IMR-90 (cell line): ENCODE measurements around the gene ZNF878. TPM values are rescaled to one million over a fixed set of nuclear protein-coding genes. Genes with fewer than 3 reads are reported as not detected.

Source experiments
- ATAC-seq: fragments of 200-7000 bp; cut with Tn5 transposase; 2 replicates; pipeline ENCODE4 v1.9.1; 2020; ENCODE audit warnings: low read depth, mild to moderate bottlenecking, moderate library complexity
- BruUV-seq: library from RNA; stranded (reverse); fragments of 400-500 nt; replicated peaks from 2 replicates; lab custom pipeline; 2021; lab: Mats Ljungman, UMichigan
- CTCF ChIA-PET: fragments of 300-600 bp; formaldehyde crosslinking; extraction: SDS; loops from one replicate; lab custom pipeline; 2021; ENCODE audit warnings: antibody characterized with exemption; lab: Yijun Ruan, JAX
- POLR2A ChIA-PET: fragments of 300-600 bp; sonication (Branson Sonifier 250); formaldehyde crosslinking; loops from one replicate; lab custom pipeline; 2022; ENCODE audit warnings: antibody characterized with exemption; ENCODE audit not compliant: unreplicated experiment; lab: Charles Lee
- DNase-seq: peaks from one replicate; pipeline ENCODE4 v3.0.0; 2013
- H2AFZ ChIP-seq: replicated peaks from 2 replicates; pipeline ENCODE3; 2013; ENCODE audit warnings: low read length, mild to moderate bottlenecking; ENCODE audit not compliant: poor library complexity
- H2AK5ac ChIP-seq: 2 replicates; pipeline ENCODE4 v1.6.1; 2013; ENCODE audit warnings: low read depth, low read length, inconsistent platforms
- H2AK9ac ChIP-seq: replicated peaks from 2 replicates; pipeline ENCODE3; 2013; ENCODE audit warnings: mild to moderate bottlenecking, low read depth, low read length, moderate library complexity; ENCODE audit not compliant: poor library complexity
- H2BK120ac ChIP-seq: 2 replicates; pipeline ENCODE4 v1.6.1; 2013; ENCODE audit warnings: low read depth, low read length, inconsistent platforms
- H2BK15ac ChIP-seq: 3 replicates; pipeline ENCODE4 v1.6.1; 2013; ENCODE audit warnings: low read depth, low read length, inconsistent platforms
- H2BK20ac ChIP-seq: 2 replicates; pipeline ENCODE4 v1.6.1; 2013; ENCODE audit warnings: low read depth, mild to moderate bottlenecking, inconsistent platforms, low read length, moderate library complexity
- H2BK5ac ChIP-seq: 2 replicates; pipeline ENCODE4 v1.6.1; 2013; ENCODE audit warnings: mild to moderate bottlenecking, low read depth, low read length, inconsistent platforms; ENCODE audit not compliant: poor library complexity, severe bottlenecking
- H3K14ac ChIP-seq: replicated peaks from 2 replicates; pipeline ENCODE4 v1.6.1; 2013; ENCODE audit warnings: low read depth, low read length, inconsistent platforms
- H3K18ac ChIP-seq: 2 replicates; pipeline ENCODE4 v1.6.1; 2013; ENCODE audit warnings: low read depth, low read length, control low read depth
- H3K23ac ChIP-seq: 2 replicates; pipeline ENCODE4 v1.6.1; 2013; ENCODE audit warnings: low read depth, low read length, inconsistent platforms
- H3K27ac ChIP-seq: 2 replicates; pipeline ENCODE4 v1.5.1; 2013; ENCODE audit warnings: mild to moderate bottlenecking, control low read depth, low read length; ENCODE audit not compliant: insufficient read depth
- H3K27me3 ChIP-seq: 2 replicates; pipeline ENCODE4 v1.6.1; 2013; ENCODE audit warnings: low read length; ENCODE audit not compliant: control insufficient read depth, insufficient read depth
- H3K36me3 ChIP-seq: 2 replicates; pipeline ENCODE4 v1.6.1; 2013; ENCODE audit warnings: low read length, mixed read lengths; ENCODE audit not compliant: control insufficient read depth, insufficient read depth
- H3K4ac ChIP-seq: 2 replicates; pipeline ENCODE4 v1.6.1; 2013; ENCODE audit warnings: low read depth, low read length, inconsistent platforms
- H3K4me1 ChIP-seq: 2 replicates; pipeline ENCODE4 v1.6.1; 2013; ENCODE audit warnings: low read length, mixed read lengths; ENCODE audit not compliant: control insufficient read depth, insufficient read depth
- H3K4me2 ChIP-seq: 2 replicates; pipeline ENCODE4 v1.6.1; 2013; ENCODE audit warnings: low read depth, mild to moderate bottlenecking, control low read depth, low read length, moderate library complexity
- H3K4me3 ChIP-seq: 2 replicates; pipeline ENCODE4 v1.5.1; 2013; ENCODE audit warnings: low read depth, mild to moderate bottlenecking, control low read depth, low read length, moderate library complexity; ENCODE audit not compliant: insufficient read depth
- H3K56ac ChIP-seq: 2 replicates; pipeline ENCODE4 v1.6.1; 2013; ENCODE audit warnings: low read length, inconsistent platforms; ENCODE audit not compliant: insufficient read depth; ENCODE audit errors: extremely low read depth
- H3K79me1 ChIP-seq, 2 experiments: 2 replicates each; pipeline ENCODE4 v1.6.1; 2013; ENCODE audit warnings: low read length in 2 of 2, inconsistent platforms in 1 of 2, low read depth in 1 of 2
- H3K9ac ChIP-seq: 2 replicates; pipeline ENCODE4 v1.6.1; 2013; ENCODE audit warnings: low read depth, low read length, control low read depth
- H3K9me1 ChIP-seq: 2 replicates; pipeline ENCODE4 v1.6.1; 2013; ENCODE audit warnings: low read length, inconsistent platforms; ENCODE audit not compliant: insufficient read depth
- H3K9me3 ChIP-seq: 2 replicates; pipeline ENCODE4 v1.6.1; 2013; ENCODE audit warnings: low read length; ENCODE audit not compliant: control insufficient read depth, insufficient read depth
- H4K20me1 ChIP-seq: 2 replicates; pipeline ENCODE4 v1.6.1; 2013; ENCODE audit warnings: low read length, inconsistent platforms; ENCODE audit not compliant: insufficient read depth
- H4K5ac ChIP-seq: 2 replicates; pipeline ENCODE4 v1.6.1; 2013; ENCODE audit warnings: mild to moderate bottlenecking, low read depth, low read length, control low read depth
- H4K8ac ChIP-seq, 2 experiments: 2 replicates each; pipeline ENCODE4 v1.6.1; 2013; ENCODE audit warnings: low read depth in 2 of 2, low read length in 2 of 2, control low read depth in 1 of 2, inconsistent platforms in 1 of 2
- H4K91ac ChIP-seq: 2 replicates; pipeline ENCODE4 v1.6.1; 2013; ENCODE audit warnings: low read depth, low read length, inconsistent platforms; ENCODE audit not compliant: insufficient read depth
- CEBPB ChIP-seq: IDR thresholded peaks from 2 replicates; pipeline ENCODE4 v1.6.1; 2012; ENCODE audit warnings: low read depth, low read length, improper control_type of control experiment
- NFE2L2 ChIP-seq: fragments of 150-350 bp; IDR thresholded peaks from 2 replicates; pipeline ENCODE4 v1.6.1; 2016; ENCODE audit warnings: low read depth, mild to moderate bottlenecking, low read length
- WGBS, 2 experiments: methylation state at CpG; one replicate each; pipeline versions ENCODE4 v1.1.5 to v1.1.7; 2013; ENCODE audit warnings: missing lambda C conversion rate in 2 of 2; ENCODE audit not compliant: insufficient read length in 1 of 2; ENCODE audit errors: extremely low coverage in 2 of 2; 5-methylcytosine and 5-hydroxymethylcytosine counted together
- dilution Hi-C: fragments of 300-500 bp; cut with HindIII; formaldehyde crosslinking; loops from one replicate; pipeline ENCODE4 v1.14.3; 2018; ENCODE audit warnings: low sequenced_read_pairs; ENCODE audit not compliant: unreplicated experiment
- in situ Hi-C: fragments of 300-500 bp; cut with MboI; formaldehyde crosslinking; loops from 3 replicates; pipeline ENCODE4 v1.14.3; 2019; ENCODE audit warnings: low sequenced_read_pairs, inconsistent platforms, mixed read lengths
- intact Hi-C: fragments of 100-400 bp; cut with micrococcal nuclease; formaldehyde crosslinking; loops from 2 replicates; pipeline ENCODE4 v1.10.0; 2022
- polyA plus RNA-seq, 3 experiments: library from polyadenylated mRNA; depleted of rRNA; stranded (reverse); fragments of >200 nt; gene quantifications; 2 replicates each; pipeline ENCODE4 v1.2.3, GENCODE V29; 2012; ENCODE audit warnings: low replicate concordance in 1 of 3
- total RNA-seq: library from RNA; depleted of rRNA; stranded (reverse); fragments of >200 nt; gene quantifications from 2 replicates; pipeline ENCODE4 v1.2.3, GENCODE V29; 2012

Gene ZNF878
- total and polyA plus RNA-seq, 2 of the 4 experiments (the other 2 are of a cell fraction): 0.05 to 0.36 TPM

DNA sequence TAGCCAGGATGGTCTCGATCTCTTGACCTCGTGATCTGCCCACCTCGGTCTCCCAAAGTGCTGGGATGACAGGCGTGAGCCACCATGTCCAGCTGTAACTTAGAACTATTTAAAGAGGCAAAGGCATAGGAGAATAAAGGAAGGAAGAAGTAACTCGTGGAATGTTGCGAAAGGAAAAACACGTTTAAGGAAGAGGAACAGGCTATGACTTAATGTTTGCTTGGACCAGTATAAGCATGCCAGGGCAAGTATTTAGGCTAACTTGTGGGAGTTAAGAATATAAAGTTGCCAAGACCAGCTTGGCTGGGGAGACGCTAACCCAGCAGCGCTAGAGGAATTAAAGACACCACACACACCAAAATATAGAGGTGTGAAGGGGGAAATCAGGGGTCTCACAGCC is 45.3 kb upstream of the ZNF878 start:
- POLR2A ChIA-PET: no interaction called here
- DNase-seq: no peak
- H3K9me3 ChIP-seq: peaks cover 9% of the 10 kb centered on the region

More for the DNA sequence above, 45.3 kb upstream of the ZNF878 start:
- no peak overlapping the region for H3K4me2 ChIP-seq
- dilution Hi-C loops: no loop called here
- CTCF ChIA-PET: no interaction called here
- 97% methylated on average over 7 of the region's 9 CpGs; no CpG with 5 or more reads in 1 of the 2 experiments for WGBS, 2 experiments
- H2BK120ac ChIP-seq: no peak overlapping the region
- no peak overlapping the region for H3K56ac ChIP-seq
- H3K4ac ChIP-seq: no peak overlapping the region
- H3K9me1 ChIP-seq: no peaks in the 10 kb centered on the region
- no peak overlapping the region for H4K5ac ChIP-seq
- no peak overlapping the region for H3K23ac ChIP-seq
- no peak overlapping the region for H2BK15ac ChIP-seq
- 0 out of 2 replicates have a peak, but pooled peaks cover 3% of the 10 kb centered on the region for H3K36me3 ChIP-seq
- H3K9ac ChIP-seq: no peak overlapping the region
- intact Hi-C loops: no loop called here
- no peak overlapping the region for H3K27ac ChIP-seq
- H2BK20ac ChIP-seq: no peak overlapping the region
- no peak overlapping the region for H4K91ac ChIP-seq
- H4K20me1 ChIP-seq: no peaks in the 10 kb centered on the region
- TF ChIP-seq CEBPB (no peak), NFE2L2 (no peak)
- H3K4me3 ChIP-seq: no peak overlapping the region
- H2AK5ac ChIP-seq: no peak overlapping the region
- H2AFZ ChIP-seq: no peak overlapping the region
- no peak overlapping the region for H3K14ac ChIP-seq
- H3K18ac ChIP-seq: no peak overlapping the region
- in situ Hi-C loops: no loop called here
- ATAC-seq: no peak
- H4K8ac ChIP-seq: no peak overlapping the region
- 0 out of 2 replicates have a peak, but pooled peaks cover 2% of the 10 kb centered on the region for H3K4me1 ChIP-seq
- H2AK9ac ChIP-seq: no peak overlapping the region
- BruUV-seq: no TSS peak
- H3K79me1 ChIP-seq: peaks cover 12 to 18% of the 10 kb centered on the region in 2 experiments
- no peak overlapping the region for H2BK5ac ChIP-seq
- no peaks in the 10 kb centered on the region for H3K27me3 ChIP-seq
